Aorta (tissue), 5 donors: Measurements from ENCODE around the gene HBZ. TPM values are rescaled to one million over a fixed set of nuclear protein-coding genes. Genes with fewer than 3 reads are reported as not detected.
A peak's percentile ranks its signal among the peaks of the same experiment; 100 is the strongest.
"Not testable (repeated sequence)": the region's sequence is repeated elsewhere in the genome, so short reads cannot be mapped to it uniquely, and the experiment has no call there.

Source experiments
- ATAC-seq: fragments of 200-7000 bp; cut with Tn5 transposase; one replicate; pipeline ENCODE4 v1.9.1; 2022; ENCODE audit warnings: moderate library complexity; ENCODE audit not compliant: low FRiP score
- DNase-seq, 2 donors: peaks; one replicate each; pipeline ENCODE4 v3.0.0-alpha.2; 2020
- H3K27ac ChIP-seq, 2 donors: one replicate each; pipeline ENCODE4 v1.5.1; 2013; ENCODE audit warnings: low read length in 2 of 2, mild to moderate bottlenecking in 2 of 2, moderate library complexity in 2 of 2, control low read depth in 1 of 2, inconsistent platforms in 1 of 2, low read depth in 1 of 2
- H3K27me3 ChIP-seq, 2 donors: one replicate each; pipeline ENCODE4 v1.6.1; 2013; ENCODE audit warnings: control low read depth in 1 of 2, low read length in 1 of 2, mild to moderate bottlenecking in 1 of 2, moderate library complexity in 1 of 2; ENCODE audit not compliant: insufficient read depth in 2 of 2, control insufficient read depth in 1 of 2
- H3K36me3 ChIP-seq, 2 donors: one replicate each; pipeline ENCODE4 v1.6.1; 2013; ENCODE audit warnings: control low read depth in 1 of 2, low read length in 1 of 2, mild to moderate bottlenecking in 1 of 2; ENCODE audit not compliant: insufficient read depth in 2 of 2, control insufficient read depth in 1 of 2
- H3K4me1 ChIP-seq, 2 donors: one replicate each; pipeline ENCODE4 v1.6.1; 2013; ENCODE audit warnings: low read length in 2 of 2, control low read depth in 1 of 2, mild to moderate bottlenecking in 1 of 2, moderate library complexity in 1 of 2; ENCODE audit not compliant: insufficient read depth in 2 of 2, control insufficient read depth in 1 of 2
- H3K4me3 ChIP-seq, 2 donors: one replicate each; pipeline ENCODE4 v1.5.1; 2013; ENCODE audit warnings: low read length in 2 of 2, control low read depth in 1 of 2, mild to moderate bottlenecking in 1 of 2
- H3K9me3 ChIP-seq: one replicate; pipeline ENCODE4 v1.6.1; 2013; ENCODE audit warnings: mild to moderate bottlenecking, low read length; ENCODE audit not compliant: control insufficient read depth
- WGBS, 2 donors: extraction: QIAGEN DNeasy Blood & Tissue Kit; methylation state at CpG; one replicate each; pipeline ENCODE4 v1.1.7; 2013; 5-methylcytosine and 5-hydroxymethylcytosine counted together
- intact Hi-C, 2 donors: fragments of 100-400 bp; cut with DNase I; formaldehyde crosslinking; loops; one replicate each; pipeline versions ENCODE4 v1.14.2 to v1.15.0; 2022
- polyA plus RNA-seq, 2 donors: library from polyadenylated mRNA; stranded (reverse); fragments of 200-250 nt; gene quantifications; one replicate each; pipeline ENCODE4 v1.2.3, GENCODE V29; 2013
- total RNA-seq, 2 donors: library from RNA; stranded (reverse); fragmentation: NEBNext Ultra II Directional; extraction: Animal tissue kit (Norgen Biotek cat#: 25700); gene quantifications; one replicate each; pipeline ENCODE4 v1.2.1, GENCODE V29; 2021
- donor health status: healthy with polysubstance abuse.
- donor health status: Bipolar disorder and iron deficiency.
- donor health status: DM: no; HTN: no; CAD: no.
- donor health status: DM: no; HTN: no; CAD: no.
- donor health status: DM: yes; HTN: yes; CAD: no.

HBZ gene
- total and polyA plus RNA-seq, 4 donors: not detected

DNA sequence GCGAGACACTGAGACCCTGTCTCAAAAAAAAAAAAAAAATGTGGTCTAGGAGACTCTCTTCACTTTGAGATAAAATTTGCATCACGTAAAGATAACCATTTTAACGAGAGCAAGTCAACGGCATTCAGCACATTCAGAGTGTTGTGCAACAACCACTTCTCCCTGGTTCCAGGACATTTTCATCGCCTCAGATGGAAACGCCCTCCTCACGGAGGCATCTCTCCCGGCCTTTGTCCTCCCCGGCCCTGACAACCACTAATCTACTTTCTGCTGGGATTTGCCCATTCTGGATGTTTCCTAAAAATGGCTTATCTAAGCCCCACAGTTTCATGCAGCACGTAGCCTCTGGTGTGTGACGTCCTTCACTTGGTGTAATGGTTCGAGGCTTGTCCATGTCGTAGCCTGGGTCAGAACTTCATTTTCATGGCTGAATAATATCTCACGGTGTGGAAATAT, 7.6 kb upstream of the HBZ start:
- no peak for DNase-seq
- no peak for ATAC-seq
- H3K27ac ChIP-seq: no peak overlapping the region

GRCh38 chr16:146646-147045, 5.8 kb upstream of the HBZ start:
- DNase-seq (no peak), ATAC-seq (no peak)
- 81 to 83% methylated on average over 2 of the region's 2 CpGs for WGBS, 2 donors
- Histone ChIP-seq H3K9me3 (no peaks in the 10 kb centered on the region), H3K36me3 (no peaks in the 10 kb centered on the region), H3K4me1 (no peaks in the 10 kb centered on the region), H3K27me3 (no peaks in the 10 kb centered on the region), H3K4me3 (no peak overlapping the region), H3K27ac (no peak overlapping the region)
- intact Hi-C loops: no loop called here

More for the DNA sequence above, 7.6 kb upstream of the HBZ start:
- no peaks in the 10 kb centered on the region for H3K36me3 ChIP-seq
- H3K9me3 ChIP-seq: no peaks in the 10 kb centered on the region
- intact Hi-C loops: no loop called here
- WGBS, 2 donors: 89 to 90% methylated on average over 14 of the region's 14 CpGs
- H3K4me1 ChIP-seq: no peaks in the 10 kb centered on the region
- no peaks in the 10 kb centered on the region for H3K27me3 ChIP-seq
- no peak overlapping the region for H3K4me3 ChIP-seq

- no peaks in the 10 kb centered on the region for H3K4me1 ChIP-seq
- no peak overlapping the region for H3K4me3 ChIP-seq
- intact Hi-C loops: no loop called here
- H3K36me3 ChIP-seq: no peaks in the 10 kb centered on the region
- H3K9me3 ChIP-seq: no peaks in the 10 kb centered on the region
- DNase-seq: peak in 1 of 2 donors; percentile 15
- no peaks in the 10 kb centered on the region for H3K27me3 ChIP-seq
- H3K27ac ChIP-seq: no peak overlapping the region
- ATAC-seq: no peak
- 41 to 47% methylated on average over 9 of the region's 9 CpGs for WGBS, 2 donors
Observed at GRCh38 chr16:149024-149660, 3.3 kb upstream of the HBZ start.

DNA sequence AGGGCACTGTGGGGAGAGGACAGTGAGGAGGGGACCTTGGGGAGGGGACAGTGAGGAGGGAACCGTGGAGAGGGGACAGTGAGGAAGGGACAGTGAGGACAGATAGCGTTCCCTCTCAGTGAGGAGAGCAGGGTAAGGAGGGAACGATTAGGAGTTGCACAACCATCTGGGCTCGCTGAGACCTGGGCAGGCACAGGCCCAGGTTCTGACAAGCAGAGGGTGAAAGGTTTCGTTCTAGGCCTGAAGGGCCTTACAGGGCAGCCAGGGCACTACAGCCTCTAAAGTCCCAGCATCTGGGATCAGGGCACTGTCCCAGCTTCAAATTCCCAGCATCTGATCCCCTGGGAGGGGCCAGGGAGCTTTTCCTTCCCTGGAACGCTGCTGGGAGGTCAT, 681 bp downstream of the HBZ start:
- H3K27ac ChIP-seq, H3K4me1 ChIP-seq, ATAC-seq, DNase-seq, H3K36me3 ChIP-seq, H3K27me3 ChIP-seq, H3K4me3 ChIP-seq, intact Hi-C loops, H3K9me3 ChIP-seq: not testable (repeated sequence)
- WGBS, 2 donors: 83% methylated on average over 4 of the region's 6 CpGs

GRCh38 chr16:153550-154216, 1.2 kb downstream of the HBZ start:
- H3K4me3 ChIP-seq, H3K4me1 ChIP-seq, H3K27ac ChIP-seq, DNase-seq, H3K27me3 ChIP-seq, ATAC-seq, intact Hi-C loops, H3K36me3 ChIP-seq, H3K9me3 ChIP-seq: not testable (repeated sequence)
- 3% methylated on average over 19 of the region's 74 CpGs; no CpG with 5 or more reads in 1 of the 2 donors for WGBS, 2 donors

- Histone ChIP-seq H3K27me3 (peaks cover 0 to 2% of the 10 kb centered on the region in 2 donors), H3K4me3 (peak overlapping the region in 1 of 2 donors; percentile 4), H3K4me1 (no peaks in the 10 kb centered on the region), H3K27ac (no peak overlapping the region), H3K9me3 (no peaks in the 10 kb centered on the region), H3K36me3 (no peaks in the 10 kb centered on the region)
- WGBS, 2 donors: 1 to 2% methylated on average over 51 to 55 of the region's 59 CpGs
- ATAC-seq: no peak
- peak in 1 of 2 donors; percentile 67 for DNase-seq
- intact Hi-C loops: no loop called here
Observed at GRCh38 chr16:154217-155030, 2.0 kb downstream of the HBZ start.

DNA sequence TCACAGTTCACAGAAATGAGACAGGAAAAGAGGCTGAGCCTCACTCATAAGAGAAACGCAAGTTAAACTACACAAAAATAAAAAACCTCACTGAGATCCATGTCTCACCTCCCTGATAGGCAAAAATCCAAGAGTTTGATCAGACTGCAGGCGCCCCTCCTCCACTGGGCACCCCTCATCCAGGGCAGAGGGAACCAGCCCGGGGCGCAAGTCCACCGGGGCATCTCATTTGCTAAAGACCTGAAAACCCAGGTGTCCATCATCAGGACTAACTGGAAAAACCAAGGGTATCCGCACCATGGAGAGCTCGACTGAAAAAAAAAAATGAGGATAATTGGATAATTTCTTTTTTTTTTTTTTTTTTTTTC, 2.6 kb downstream of the HBZ start:
- DNase-seq: peak in 1 of 2 donors; percentile 35
- 63 to 74% methylated on average over 7 of the region's 7 CpGs for WGBS, 2 donors
- no peak overlapping the region for H3K27ac ChIP-seq
- H3K4me3 ChIP-seq: no peak overlapping the region
- no peaks in the 10 kb centered on the region for H3K36me3 ChIP-seq
- no peak for ATAC-seq
- no peaks in the 10 kb centered on the region for H3K4me1 ChIP-seq
- no peaks in the 10 kb centered on the region for H3K9me3 ChIP-seq
- peaks cover 0 to 2% of the 10 kb centered on the region in 2 donors for H3K27me3 ChIP-seq
- intact Hi-C loops: no loop called here

- no peak for ATAC-seq
- H3K36me3 ChIP-seq: no peaks in the 10 kb centered on the region
- no peaks in the 10 kb centered on the region for H3K9me3 ChIP-seq
- no peak overlapping the region for H3K4me3 ChIP-seq
- H3K27ac ChIP-seq: no peak overlapping the region
- no peak for DNase-seq
- WGBS, 2 donors: 41 to 48% methylated on average over 6 of the region's 6 CpGs
- peaks cover 0 to 2% of the 10 kb centered on the region in 2 donors for H3K27me3 ChIP-seq
- intact Hi-C loops: no loop called here
- no peaks in the 10 kb centered on the region for H3K4me1 ChIP-seq
Observed at GRCh38 chr16:159136-159849, 6.8 kb downstream of the HBZ start.
